K562 (cell line): Measurements from ENCODE around the gene MAML3. TPM values are rescaled to one million over a fixed set of nuclear protein-coding genes. Genes with fewer than 3 reads are reported as not detected.

Experiments used
- ATAC-seq: fragments of 200-7000 bp; cut with Tn5 transposase; 3 replicates; pipeline ENCODE4 v1.9.1; 2020; ENCODE audit warnings: moderate library complexity
- BruUV-seq: library from RNA; stranded (reverse); fragments of 400-500 nt; replicated peaks from 2 replicates; lab custom pipeline; 2021; lab: Mats Ljungman, UMichigan
- CTCF ChIA-PET: fragments of 300-600 bp; formaldehyde crosslinking; extraction: SDS; loops from one replicate; lab custom pipeline; 2021; ENCODE audit warnings: low intra/inter-chr PET ratio; lab: Yijun Ruan, JAX
- POLR2A ChIA-PET: fragments of 300-600, 350-650 bp; sonication (Branson Sonifier 250); formaldehyde crosslinking; extraction: SDS; loops from one replicate; lab custom pipeline; 2021; ENCODE audit warnings: antibody characterized with exemption, inconsistent platforms; lab: Yijun Ruan, JAX
- DNase-seq, 4 experiments: peaks; one replicate each; pipeline versions ENCODE4 v3.0.0 to v3.0.0-alpha.2; 2011 to 2018; ENCODE audit warnings: low spot score in 3 of 4, mixed read lengths in 3 of 4; ENCODE audit errors: extremely low read depth in 1 of 4
- FAIRE-seq: peaks from 2 replicates; lab custom pipeline; 2011; peaks lifted over from hg19 to GRCh38; lab: Jason Lieb, UNC
- H2AFZ ChIP-seq: 2 replicates; pipeline ENCODE4 v1.6.0; 2011; ENCODE audit warnings: low read depth, low read length, control low read depth, inconsistent platforms
- H3K27ac ChIP-seq: fragments of 200-600 bp; 3 replicates; pipeline ENCODE4 v1.8.0; 2011; ENCODE audit warnings: low read depth, mild to moderate bottlenecking, control low read depth, inconsistent platforms, low read length, moderate library complexity, mixed read lengths; ENCODE audit errors: extremely low read depth
- H3K27me3 ChIP-seq, 2 experiments: fragments of 300-600 bp in 1 of 2; 2 replicates in 1 of 2; 3 replicates in 1 of 2; pipeline versions ENCODE4 v1.6.0 to v1.8.0; 2011; ENCODE audit warnings: inconsistent platforms in 2 of 2, low read length in 2 of 2, mild to moderate bottlenecking in 1 of 2, mixed read lengths in 1 of 2, moderate library complexity in 1 of 2; ENCODE audit not compliant: control insufficient read depth in 2 of 2, insufficient read depth in 2 of 2
- H3K36me3 ChIP-seq: fragments of 300-600 bp; 3 replicates; pipeline ENCODE4 v1.8.0; 2011; ENCODE audit warnings: mild to moderate bottlenecking, low read length, inconsistent platforms; ENCODE audit not compliant: control insufficient read depth, insufficient read depth
- H3K4me1 ChIP-seq, 2 experiments: fragments of 200-600 bp in 1 of 2; replicated peaks in 1 of 2; 2 replicates in 1 of 2; 3 replicates in 1 of 2; pipeline versions ENCODE4 v1.5.1 to v1.8.0; 2011; ENCODE audit warnings: inconsistent platforms in 2 of 2, low read length in 2 of 2, mild to moderate bottlenecking in 1 of 2, mixed read lengths in 1 of 2, moderate library complexity in 1 of 2; ENCODE audit not compliant: control insufficient read depth in 2 of 2, insufficient read depth in 2 of 2
- H3K4me2 ChIP-seq: 2 replicates; pipeline ENCODE4 v1.6.1; 2011; ENCODE audit warnings: low read length, control low read depth, inconsistent platforms, mixed read lengths; ENCODE audit not compliant: insufficient read depth
- H3K4me3 ChIP-seq: fragments of 200-600 bp; sonication (generic), shearing (Covaris generic); 2 replicates; pipeline ENCODE4 v1.5.1; 2016; ENCODE audit warnings: control low read depth, inconsistent platforms
- H3K79me2 ChIP-seq: fragments of 200-600 bp; 3 replicates; pipeline ENCODE4 v1.8.0; 2011; ENCODE audit warnings: low read length, inconsistent platforms; ENCODE audit not compliant: control insufficient read depth, insufficient read depth
- H3K9ac ChIP-seq, 2 experiments: 2 replicates each; pipeline versions ENCODE4 v1.6.0 to v1.6.1; 2011; ENCODE audit warnings: low read depth in 2 of 2, low read length in 2 of 2, control low read depth in 1 of 2, inconsistent platforms in 1 of 2, mild to moderate bottlenecking in 1 of 2, mixed read lengths in 1 of 2; ENCODE audit not compliant: insufficient read depth in 1 of 2
- H3K9me1 ChIP-seq: one replicate; pipeline ENCODE4 v1.6.0; 2011; ENCODE audit warnings: inconsistent platforms, mild to moderate bottlenecking, low read length, moderate library complexity; ENCODE audit not compliant: control insufficient read depth, insufficient read depth
- H3K9me3 ChIP-seq: replicated peaks from 2 replicates; pipeline ENCODE4 v1.5.1; 2011; ENCODE audit warnings: low read depth, low read length, inconsistent platforms; ENCODE audit not compliant: control insufficient read depth, insufficient read depth
- H4K20me1 ChIP-seq: replicated peaks from 2 replicates; pipeline ENCODE4 v1.6.1; 2011; ENCODE audit warnings: low read length, inconsistent platforms, mixed read lengths; ENCODE audit not compliant: control insufficient read depth, insufficient read depth
- GATA2 ChIP-seq: sonication (generic); formaldehyde crosslinking; IDR thresholded peaks from 2 replicates; pipeline ENCODE4 v1.4.0; 2020; ENCODE audit warnings: mild to moderate bottlenecking, missing genetic modification reagents
- PTRF ChIP-seq: fragments of 450-650 bp; IDR thresholded peaks from 2 replicates; pipeline ENCODE4 v1.6.1; 2016; ENCODE audit warnings: mild to moderate bottlenecking, missing genetic modification characterization, missing compliant biosample characterization
- ZNF217 ChIP-seq: sonication (generic); formaldehyde crosslinking; IDR thresholded peaks from 2 replicates; pipeline ENCODE4 v1.8.0; 2022; ENCODE audit warnings: mild to moderate bottlenecking, missing genetic modification reagents
- ZNF75A ChIP-seq: fragments of 450-650 bp; formaldehyde crosslinking; IDR thresholded peaks from 2 replicates; pipeline ENCODE4 v1.4.0; 2020; ENCODE audit warnings: mild to moderate bottlenecking
- ZNF830 ChIP-seq: fragments of 250-450 bp; sonication (Bioruptor Pico); IDR thresholded peaks from 2 replicates; pipeline ENCODE4 v1.5.0; 2021; ENCODE audit warnings: mild to moderate bottlenecking
- WGBS: fragments of 100-300 bp; shearing (Covaris generic); methylation state at CpG from one replicate; pipeline ENCODE4 v1.1.6; 2016; ENCODE audit warnings: low coverage, mixed read lengths; ENCODE audit not compliant: insufficient coverage; ENCODE audit errors: missing lambda C conversion rate; 5-methylcytosine and 5-hydroxymethylcytosine counted together
- in situ Hi-C: fragments of 300-500 bp; cut with MboI; formaldehyde crosslinking; loops from 4 replicates; pipeline ENCODE4 v1.15.0; 2018; ENCODE audit warnings: inconsistent platforms, mixed read lengths
- intact Hi-C: fragments of 100-400 bp; cut with micrococcal nuclease; formaldehyde crosslinking; loops from 2 replicates; pipeline ENCODE4 v1.14.2; 2022
- polyA plus RNA-seq, 8 experiments: library from polyadenylated mRNA; depleted of rRNA in 4 of 8; stranded (reverse) in 5 of 8; unstranded in 3 of 8; fragments of >200 nt; fragmentation: Nextera tagmentation in 2 of 8; fragmentation: Illumina TruSeq in 1 of 8; extraction: Ambion mirVana in 2 of 8; extraction: Trizol in 1 of 8; gene quantifications; 2 replicates each; pipeline versions ENCODE4 v1.2.1 to v1.2.3, GENCODE V29; 2011 to 2014; ENCODE audit warnings: inconsistent platforms in 1 of 8, missing spikeins in 1 of 8
- total RNA-seq, 7 experiments: library from RNA; depleted of rRNA in 6 of 7; stranded (reverse); fragments of >200 nt in 6 of 7; fragmentation: Illumina TruSeq in 2 of 7; extraction: Trizol in 2 of 7; gene quantifications; 2 replicates each; pipeline versions ENCODE4 v1.2.1 to v1.2.3, GENCODE V29; 2011 to 2021; ENCODE audit warnings: low replicate concordance in 1 of 7
- TF ChIP-seq, protein P1 (sequence below): fragments of 200-600 bp; sonication (generic); IDR thresholded peaks from one replicate; pipeline ENCODE4 v1.6.1; 2012; ENCODE audit warnings: mild to moderate bottlenecking, low read depth, low read length, inconsistent platforms
- TF ChIP-seq, protein P2 (sequence below): fragments of 450-650 bp; IDR thresholded peaks from 2 replicates; pipeline ENCODE4 v1.6.1; 2016; ENCODE audit warnings: mild to moderate bottlenecking

MAML3 gene
- total and polyA plus RNA-seq, 9 of the 15 experiments (the other 6 are each of a cell fraction or from before 2014, with no cell fraction given): 0.01 to 0.55 (median 0.25) TPM

DNA sequence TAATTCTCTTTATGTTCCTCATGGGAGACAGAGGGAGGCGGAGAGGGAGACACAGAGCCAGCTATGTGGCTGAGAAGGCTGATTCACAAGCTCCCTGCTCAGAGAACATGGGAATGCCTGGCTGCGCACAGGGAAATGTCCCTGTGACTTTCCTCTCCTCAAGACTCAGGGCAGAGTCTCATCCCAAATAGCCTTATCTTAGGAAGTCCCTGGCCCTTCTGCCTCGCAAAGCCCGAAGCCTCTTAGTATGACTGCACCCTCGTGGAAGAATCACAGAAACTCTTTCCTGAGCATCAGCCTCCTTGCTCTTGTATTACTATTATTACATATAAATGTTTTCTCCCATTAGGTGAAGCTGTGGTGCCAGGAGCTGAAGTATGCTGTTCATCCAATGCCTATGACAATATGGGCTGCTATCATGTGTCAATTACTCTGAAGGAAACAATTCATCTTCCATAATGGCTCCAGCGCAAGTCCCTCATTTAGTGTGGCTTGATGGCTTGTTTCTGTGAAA, 257.8 kb downstream of the MAML3 start:
- Histone ChIP-seq H3K9me1 (no peaks in the 10 kb centered on the region), H4K20me1 (no peaks in the 10 kb centered on the region), H3K27me3 (peaks cover 3 to 12% of the 10 kb centered on the region in 2 experiments; a peak in 4 of 5 replicates), H3K9me3 (no peaks in the 10 kb centered on the region), H3K27ac (no peak overlapping the region), H3K9ac (no peak overlapping the region), H3K4me1 (no peaks in the 10 kb centered on the region), H3K79me2 (no peaks in the 10 kb centered on the region), H3K4me2 (no peak overlapping the region), H3K4me3 (no peak overlapping the region), H2AFZ (no peak overlapping the region), H3K36me3 (no peaks in the 10 kb centered on the region)
- in situ Hi-C loops (no loop called here), intact Hi-C loops (no loop called here)
- ChIA-PET CTCF (no interaction called here), POLR2A (no interaction called here)
- FAIRE-seq (no peak), ATAC-seq (no peak), DNase-seq (no peak)
- no TSS peak for BruUV-seq
- WGBS: 0% methylated on average over 6 of the region's 6 CpGs
- TF ChIP-seq, protein P1, sequence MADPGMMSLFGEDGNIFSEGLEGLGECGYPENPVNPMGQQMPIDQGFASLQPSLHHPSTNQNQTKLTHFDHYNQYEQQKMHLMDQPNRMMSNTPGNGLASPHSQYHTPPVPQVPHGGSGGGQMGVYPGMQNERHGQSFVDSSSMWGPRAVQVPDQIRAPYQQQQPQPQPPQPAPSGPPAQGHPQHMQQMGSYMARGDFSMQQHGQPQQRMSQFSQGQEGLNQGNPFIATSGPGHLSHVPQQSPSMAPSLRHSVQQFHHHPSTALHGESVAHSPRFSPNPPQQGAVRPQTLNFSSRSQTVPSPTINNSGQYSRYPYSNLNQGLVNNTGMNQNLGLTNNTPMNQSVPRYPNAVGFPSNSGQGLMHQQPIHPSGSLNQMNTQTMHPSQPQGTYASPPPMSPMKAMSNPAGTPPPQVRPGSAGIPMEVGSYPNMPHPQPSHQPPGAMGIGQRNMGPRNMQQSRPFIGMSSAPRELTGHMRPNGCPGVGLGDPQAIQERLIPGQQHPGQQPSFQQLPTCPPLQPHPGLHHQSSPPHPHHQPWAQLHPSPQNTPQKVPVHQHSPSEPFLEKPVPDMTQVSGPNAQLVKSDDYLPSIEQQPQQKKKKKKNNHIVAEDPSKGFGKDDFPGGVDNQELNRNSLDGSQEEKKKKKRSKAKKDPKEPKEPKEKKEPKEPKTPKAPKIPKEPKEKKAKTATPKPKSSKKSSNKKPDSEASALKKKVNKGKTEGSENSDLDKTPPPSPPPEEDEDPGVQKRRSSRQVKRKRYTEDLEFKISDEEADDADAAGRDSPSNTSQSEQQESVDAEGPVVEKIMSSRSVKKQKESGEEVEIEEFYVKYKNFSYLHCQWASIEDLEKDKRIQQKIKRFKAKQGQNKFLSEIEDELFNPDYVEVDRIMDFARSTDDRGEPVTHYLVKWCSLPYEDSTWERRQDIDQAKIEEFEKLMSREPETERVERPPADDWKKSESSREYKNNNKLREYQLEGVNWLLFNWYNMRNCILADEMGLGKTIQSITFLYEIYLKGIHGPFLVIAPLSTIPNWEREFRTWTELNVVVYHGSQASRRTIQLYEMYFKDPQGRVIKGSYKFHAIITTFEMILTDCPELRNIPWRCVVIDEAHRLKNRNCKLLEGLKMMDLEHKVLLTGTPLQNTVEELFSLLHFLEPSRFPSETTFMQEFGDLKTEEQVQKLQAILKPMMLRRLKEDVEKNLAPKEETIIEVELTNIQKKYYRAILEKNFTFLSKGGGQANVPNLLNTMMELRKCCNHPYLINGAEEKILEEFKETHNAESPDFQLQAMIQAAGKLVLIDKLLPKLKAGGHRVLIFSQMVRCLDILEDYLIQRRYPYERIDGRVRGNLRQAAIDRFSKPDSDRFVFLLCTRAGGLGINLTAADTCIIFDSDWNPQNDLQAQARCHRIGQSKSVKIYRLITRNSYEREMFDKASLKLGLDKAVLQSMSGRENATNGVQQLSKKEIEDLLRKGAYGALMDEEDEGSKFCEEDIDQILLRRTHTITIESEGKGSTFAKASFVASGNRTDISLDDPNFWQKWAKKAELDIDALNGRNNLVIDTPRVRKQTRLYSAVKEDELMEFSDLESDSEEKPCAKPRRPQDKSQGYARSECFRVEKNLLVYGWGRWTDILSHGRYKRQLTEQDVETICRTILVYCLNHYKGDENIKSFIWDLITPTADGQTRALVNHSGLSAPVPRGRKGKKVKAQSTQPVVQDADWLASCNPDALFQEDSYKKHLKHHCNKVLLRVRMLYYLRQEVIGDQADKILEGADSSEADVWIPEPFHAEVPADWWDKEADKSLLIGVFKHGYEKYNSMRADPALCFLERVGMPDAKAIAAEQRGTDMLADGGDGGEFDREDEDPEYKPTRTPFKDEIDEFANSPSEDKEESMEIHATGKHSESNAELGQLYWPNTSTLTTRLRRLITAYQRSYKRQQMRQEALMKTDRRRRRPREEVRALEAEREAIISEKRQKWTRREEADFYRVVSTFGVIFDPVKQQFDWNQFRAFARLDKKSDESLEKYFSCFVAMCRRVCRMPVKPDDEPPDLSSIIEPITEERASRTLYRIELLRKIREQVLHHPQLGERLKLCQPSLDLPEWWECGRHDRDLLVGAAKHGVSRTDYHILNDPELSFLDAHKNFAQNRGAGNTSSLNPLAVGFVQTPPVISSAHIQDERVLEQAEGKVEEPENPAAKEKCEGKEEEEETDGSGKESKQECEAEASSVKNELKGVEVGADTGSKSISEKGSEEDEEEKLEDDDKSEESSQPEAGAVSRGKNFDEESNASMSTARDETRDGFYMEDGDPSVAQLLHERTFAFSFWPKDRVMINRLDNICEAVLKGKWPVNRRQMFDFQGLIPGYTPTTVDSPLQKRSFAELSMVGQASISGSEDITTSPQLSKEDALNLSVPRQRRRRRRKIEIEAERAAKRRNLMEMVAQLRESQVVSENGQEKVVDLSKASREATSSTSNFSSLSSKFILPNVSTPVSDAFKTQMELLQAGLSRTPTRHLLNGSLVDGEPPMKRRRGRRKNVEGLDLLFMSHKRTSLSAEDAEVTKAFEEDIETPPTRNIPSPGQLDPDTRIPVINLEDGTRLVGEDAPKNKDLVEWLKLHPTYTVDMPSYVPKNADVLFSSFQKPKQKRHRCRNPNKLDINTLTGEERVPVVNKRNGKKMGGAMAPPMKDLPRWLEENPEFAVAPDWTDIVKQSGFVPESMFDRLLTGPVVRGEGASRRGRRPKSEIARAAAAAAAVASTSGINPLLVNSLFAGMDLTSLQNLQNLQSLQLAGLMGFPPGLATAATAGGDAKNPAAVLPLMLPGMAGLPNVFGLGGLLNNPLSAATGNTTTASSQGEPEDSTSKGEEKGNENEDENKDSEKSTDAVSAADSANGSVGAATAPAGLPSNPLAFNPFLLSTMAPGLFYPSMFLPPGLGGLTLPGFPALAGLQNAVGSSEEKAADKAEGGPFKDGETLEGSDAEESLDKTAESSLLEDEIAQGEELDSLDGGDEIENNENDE: no peak
- TF ChIP-seq ZNF830 (CRISPR knock-in tag) (no peak), ZNF217 (no peak), GATA2 (CRISPR knock-in tag) (no peak), PTRF (no peak), ZNF75A (CRISPR knock-in tag) (no peak)
- TF ChIP-seq, protein P2, sequence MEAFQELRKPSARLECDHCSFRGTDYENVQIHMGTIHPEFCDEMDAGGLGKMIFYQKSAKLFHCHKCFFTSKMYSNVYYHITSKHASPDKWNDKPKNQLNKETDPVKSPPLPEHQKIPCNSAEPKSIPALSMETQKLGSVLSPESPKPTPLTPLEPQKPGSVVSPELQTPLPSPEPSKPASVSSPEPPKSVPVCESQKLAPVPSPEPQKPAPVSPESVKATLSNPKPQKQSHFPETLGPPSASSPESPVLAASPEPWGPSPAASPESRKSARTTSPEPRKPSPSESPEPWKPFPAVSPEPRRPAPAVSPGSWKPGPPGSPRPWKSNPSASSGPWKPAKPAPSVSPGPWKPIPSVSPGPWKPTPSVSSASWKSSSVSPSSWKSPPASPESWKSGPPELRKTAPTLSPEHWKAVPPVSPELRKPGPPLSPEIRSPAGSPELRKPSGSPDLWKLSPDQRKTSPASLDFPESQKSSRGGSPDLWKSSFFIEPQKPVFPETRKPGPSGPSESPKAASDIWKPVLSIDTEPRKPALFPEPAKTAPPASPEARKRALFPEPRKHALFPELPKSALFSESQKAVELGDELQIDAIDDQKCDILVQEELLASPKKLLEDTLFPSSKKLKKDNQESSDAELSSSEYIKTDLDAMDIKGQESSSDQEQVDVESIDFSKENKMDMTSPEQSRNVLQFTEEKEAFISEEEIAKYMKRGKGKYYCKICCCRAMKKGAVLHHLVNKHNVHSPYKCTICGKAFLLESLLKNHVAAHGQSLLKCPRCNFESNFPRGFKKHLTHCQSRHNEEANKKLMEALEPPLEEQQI: no peak
